GM21619 (cell line): ENCODE measurements around the gene OTULIN.

Experiments
- ATAC-seq: cut with Tn5 transposase; IDR thresholded peaks from one replicate; pipeline ENCODE4 v1.9.1; 2021; ENCODE audit not compliant: unreplicated experiment

Gene OTULIN

GRCh38 chr5:14696057-14696456 is 31.5 kb downstream of the OTULIN start:
- ATAC-seq = no peak

- no peak for ATAC-seq
These were observed 32.3 kb downstream of the OTULIN start for GRCh38 chr5:14696851-14697250.

GRCh38 chr5:14698495-14698894 is 34.0 kb downstream of the OTULIN start:
- ATAC-seq = no peak

GRCh38 chr5:14699159-14699558 is 34.6 kb downstream of the OTULIN start:
- no peak for ATAC-seq

GRCh38 chr5:14699807-14700400 is 35.4 kb downstream of the OTULIN start:
- ATAC-seq = no peak

GRCh38 chr5:14700478-14701436 is 36.2 kb downstream of the OTULIN start:
- ATAC-seq = no peak

- ATAC-seq = no peak
These were observed 37.0 kb downstream of the OTULIN start for GRCh38 chr5:14701556-14701955.

GRCh38 chr5:14702238-14702839 is 37.8 kb downstream of the OTULIN start:
- ATAC-seq = no peak

- no peak for ATAC-seq
These were observed 41.0 kb downstream of the OTULIN start for GRCh38 chr5:14705556-14705955.

- ATAC-seq = no peak
These were observed 42.1 kb downstream of the OTULIN start for GRCh38 chr5:14706615-14707021.

GRCh38 chr5:14707811-14708390 is 43.4 kb downstream of the OTULIN start:
- ATAC-seq = no peak

- no peak for ATAC-seq
These were observed 44.0 kb downstream of the OTULIN start for GRCh38 chr5:14708551-14708950.

GRCh38 chr5:14710313-14710994 is 45.9 kb downstream of the OTULIN start:
- ATAC-seq = no peak

GRCh38 chr5:14712131-14712530 is 47.6 kb downstream of the OTULIN start:
- no peak for ATAC-seq

GRCh38 chr5:14712666-14713065 is 48.1 kb downstream of the OTULIN start:
- no peak for ATAC-seq

- no peak for ATAC-seq
These were observed 49.2 kb downstream of the OTULIN start for GRCh38 chr5:14713476-14714390.

- no peak for ATAC-seq
These were observed 50.2 kb downstream of the OTULIN start for GRCh38 chr5:14714706-14715105.

GRCh38 chr5:14715481-14715880 is 51.0 kb downstream of the OTULIN start:
- no peak for ATAC-seq

GRCh38 chr5:14716755-14717752 is 52.5 kb downstream of the OTULIN start:
- no peak for ATAC-seq
